Esophagus muscularis mucosa (tissue), 4 donors: Measurements from ENCODE around the gene PDIA5.

Experiments used
- CTCF ChIP-seq, 3 experiments: fragments of 200-600 bp in 2 of 3; fragments of 450-650 bp in 1 of 3; sonication (generic) in 2 of 3; IDR thresholded peaks; one replicate each; pipeline ENCODE4 v1.5.1; 2017 to 2019; ENCODE audit warnings: antibody characterized with exemption in 3 of 3, mild to moderate bottlenecking in 2 of 3, moderate library complexity in 1 of 3
- EP300 ChIP-seq: sonication (generic); formaldehyde crosslinking; IDR thresholded peaks from one replicate; pipeline ENCODE4 v1.6.1; 2017; ENCODE audit warnings: antibody characterized with exemption
- POLR2A ChIP-seq: fragments of 450-650 bp; IDR thresholded peaks from one replicate; pipeline ENCODE4 v1.6.1; 2017; ENCODE audit warnings: antibody characterized with exemption, moderate library complexity, mild to moderate bottlenecking, low read depth
- POLR2AphosphoS5 ChIP-seq, 2 donors: sonication (generic); formaldehyde crosslinking; IDR thresholded peaks; one replicate each; pipeline ENCODE4 v1.6.1; 2017; ENCODE audit warnings: antibody characterized with exemption in 2 of 2

DNA sequence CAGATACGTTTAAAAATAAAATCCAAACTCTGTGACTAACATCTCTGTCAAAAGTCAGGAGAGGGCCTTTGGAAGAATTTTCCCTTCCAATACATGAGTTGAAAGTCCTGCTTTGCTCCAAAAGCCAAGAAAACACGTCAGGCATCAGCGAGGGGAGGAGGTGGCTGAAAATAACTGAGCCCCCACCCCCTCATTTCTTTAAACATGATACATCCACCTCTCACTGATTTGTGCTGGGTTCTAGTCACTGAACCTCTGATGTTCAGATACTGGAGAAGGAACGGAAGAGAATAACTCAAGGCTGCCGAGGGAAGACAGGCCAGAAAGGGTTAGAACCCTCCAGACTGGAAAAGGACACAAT lies 29.8 kb upstream of the PDIA5 start:
- no peak for TF ChIP-seq CTCF (IDR thresholded peaks at IDR 0.05)
- no peak for TF ChIP-seq POLR2A
- TF ChIP-seq POLR2AphosphoS5 (IDR thresholded peaks at IDR 0.05), result no peak
- no peak for TF ChIP-seq EP300
